GM19025 (cell line): ENCODE measurements around the gene ADGRL3.
"Not testable (repeated sequence)": the region's sequence is repeated elsewhere in the genome, so short reads cannot be mapped to it uniquely, and the experiment has no call there.

Experiments used
- ATAC-seq: cut with Tn5 transposase; IDR thresholded peaks from one replicate; pipeline ENCODE4 v1.9.1; 2021; ENCODE audit warnings: mild to moderate bottlenecking, low read depth, moderate library complexity; ENCODE audit not compliant: unreplicated experiment

ADGRL3 gene

GRCh38 chr4:61336488-61336887 is 136.4 kb downstream of the ADGRL3 start:
- no peak for ATAC-seq

DNA sequence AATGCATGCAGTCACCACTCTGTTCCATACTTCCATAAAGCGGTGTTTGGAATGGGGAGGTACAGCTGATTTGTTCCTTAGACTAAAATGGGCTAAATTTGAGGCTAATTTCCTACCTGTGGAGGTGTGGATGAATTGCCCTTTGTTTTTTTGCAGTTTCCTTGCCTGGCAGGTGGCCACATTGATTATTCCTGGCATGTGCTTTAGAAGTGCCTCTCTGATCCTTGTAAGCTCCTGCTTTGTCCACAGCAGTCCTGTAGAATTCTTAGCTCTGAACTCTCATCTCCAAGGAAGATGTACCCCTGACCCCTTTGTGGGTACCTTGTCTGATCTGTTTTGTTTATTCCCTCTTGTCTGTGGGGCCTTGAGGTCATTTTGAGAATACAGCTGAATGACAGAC is 136.8 kb downstream of the ADGRL3 start:
- ATAC-seq = no peak

DNA sequence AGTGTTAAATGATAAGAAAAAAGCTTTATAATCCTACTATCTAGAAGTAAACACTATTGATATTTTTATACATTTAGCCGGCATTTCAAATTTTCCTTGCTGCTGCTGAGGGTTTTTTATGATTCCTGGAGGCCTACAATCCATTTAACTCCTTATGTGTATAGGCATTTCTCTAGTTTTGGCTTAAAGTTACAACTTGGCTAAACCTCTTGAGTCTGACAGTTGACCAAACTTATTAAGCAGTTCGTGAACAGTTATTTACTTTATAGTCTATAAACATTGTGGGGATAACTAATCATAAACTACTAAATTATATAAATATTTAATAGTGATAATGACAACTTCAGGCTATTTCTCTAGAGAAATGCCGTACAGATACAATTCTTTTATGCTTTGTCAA is 141.9 kb downstream of the ADGRL3 start:
- ATAC-seq = no peak

GRCh38 chr4:61350932-61351331 is 150.8 kb downstream of the ADGRL3 start:
- no peak for ATAC-seq

- ATAC-seq = no peak
Measured at GRCh38 chr4:61356696-61357095, 156.6 kb downstream of the ADGRL3 start.

DNA sequence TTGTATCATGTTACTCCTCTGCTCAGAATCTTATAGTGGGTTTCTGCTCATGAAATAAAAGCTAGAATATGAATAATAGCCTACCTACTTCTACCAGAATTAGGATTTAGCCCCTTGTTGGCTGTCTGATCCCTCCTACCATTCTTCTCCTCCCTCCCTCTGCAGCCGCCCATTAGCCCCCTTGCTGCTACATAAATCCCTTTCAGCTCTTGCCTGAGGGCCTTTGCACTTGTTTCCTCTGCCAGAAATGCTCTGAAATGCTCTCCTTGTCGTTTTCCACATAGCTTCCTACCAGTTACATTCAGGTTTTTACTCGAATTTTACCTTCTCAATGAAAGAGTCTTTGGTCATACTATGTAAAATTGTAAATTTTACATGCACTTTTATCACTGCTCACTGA is 159.2 kb downstream of the ADGRL3 start:
- no peak for ATAC-seq

GRCh38 chr4:61372817-61373216 is 172.7 kb downstream of the ADGRL3 start:
- not testable (repeated sequence) for ATAC-seq

GRCh38 chr4:61373901-61374440 is 173.8 kb downstream of the ADGRL3 start:
- no peak for ATAC-seq

- ATAC-seq = no peak
Measured at GRCh38 chr4:61374447-61374891, 174.3 kb downstream of the ADGRL3 start.

DNA sequence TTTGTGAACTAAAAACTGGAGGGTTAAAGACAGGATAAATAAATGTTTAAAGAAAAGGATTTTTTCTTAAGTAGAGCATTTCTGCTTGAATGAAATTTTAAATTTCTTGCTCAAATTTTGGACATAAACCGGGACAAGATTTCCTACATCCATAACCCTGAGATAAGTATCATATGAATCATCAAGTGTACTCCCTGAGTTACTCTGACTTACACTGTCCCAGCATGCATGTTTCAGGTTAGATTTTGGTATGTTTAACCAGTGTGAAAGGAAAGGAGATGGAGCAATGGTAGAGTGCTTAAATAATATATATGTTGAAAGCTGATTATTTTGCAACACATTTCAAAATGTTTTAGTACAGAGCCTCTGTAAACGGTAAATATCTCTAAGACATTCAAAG is 175.2 kb downstream of the ADGRL3 start:
- no peak for ATAC-seq

GRCh38 chr4:61376301-61376700 is 176.2 kb downstream of the ADGRL3 start:
- ATAC-seq = no peak

DNA sequence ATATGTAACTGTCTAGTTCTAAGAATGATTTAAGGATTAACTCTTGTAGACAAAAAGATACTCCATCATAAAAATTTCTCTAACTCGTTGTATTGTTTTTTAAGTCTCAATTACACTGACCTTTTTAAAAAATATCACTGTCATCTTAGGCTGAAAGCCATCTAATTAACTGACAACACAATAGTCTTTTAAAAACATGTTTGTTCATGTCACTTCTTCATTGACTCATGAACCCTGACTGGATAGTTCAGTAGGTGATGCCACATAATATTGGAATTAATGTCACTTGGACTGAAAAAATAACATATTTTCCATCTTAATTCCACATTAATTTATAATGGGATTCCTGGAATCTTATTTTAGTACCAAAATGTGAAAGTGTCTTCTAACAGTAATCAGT is 179.3 kb downstream of the ADGRL3 start:
- no peak for ATAC-seq

GRCh38 chr4:61380865-61381264 is 180.7 kb downstream of the ADGRL3 start:
- no peak for ATAC-seq

DNA sequence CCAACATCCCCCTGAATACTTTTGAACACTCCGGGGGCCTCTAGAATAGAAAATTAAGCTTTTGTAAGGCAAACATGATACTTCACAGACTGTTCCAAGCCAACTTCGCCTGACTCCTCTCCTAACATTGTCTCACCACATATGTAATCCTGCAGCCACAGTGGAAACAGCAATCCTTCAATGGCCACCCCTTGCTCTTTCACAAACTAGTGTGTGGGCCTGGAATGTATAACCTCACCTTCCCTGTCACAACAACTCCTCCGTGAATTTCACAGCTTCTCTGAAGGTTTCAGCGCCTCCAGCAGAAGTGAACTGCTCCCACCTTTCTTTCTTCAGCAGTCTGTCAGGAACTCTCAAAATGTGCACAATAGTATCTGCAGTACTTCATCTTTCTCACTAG is 185.1 kb downstream of the ADGRL3 start:
- ATAC-seq = no peak

- not testable (repeated sequence) for ATAC-seq
Measured at GRCh38 chr4:61387372-61387771, 187.2 kb downstream of the ADGRL3 start.

GRCh38 chr4:61389640-61390039 is 189.5 kb downstream of the ADGRL3 start:
- no peak for ATAC-seq

DNA sequence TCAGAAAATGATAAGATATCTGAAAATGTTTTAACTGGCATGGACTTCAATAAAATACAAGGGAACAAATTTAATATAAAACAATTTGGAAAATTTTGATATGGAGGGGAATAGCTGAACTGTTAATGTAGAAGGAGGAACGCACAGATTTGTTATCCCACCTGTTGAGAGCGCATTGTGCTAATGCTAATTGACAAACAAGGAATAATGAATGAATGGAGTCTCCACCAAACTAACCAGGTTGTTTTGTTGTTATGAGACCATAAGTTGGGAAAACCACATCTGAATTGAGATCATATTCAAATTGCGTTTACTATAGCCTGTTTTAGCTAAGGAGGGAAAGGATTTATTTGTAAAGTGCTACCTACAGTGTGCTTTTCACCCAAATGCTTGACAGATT is 195.6 kb downstream of the ADGRL3 start:
- no peak for ATAC-seq

DNA sequence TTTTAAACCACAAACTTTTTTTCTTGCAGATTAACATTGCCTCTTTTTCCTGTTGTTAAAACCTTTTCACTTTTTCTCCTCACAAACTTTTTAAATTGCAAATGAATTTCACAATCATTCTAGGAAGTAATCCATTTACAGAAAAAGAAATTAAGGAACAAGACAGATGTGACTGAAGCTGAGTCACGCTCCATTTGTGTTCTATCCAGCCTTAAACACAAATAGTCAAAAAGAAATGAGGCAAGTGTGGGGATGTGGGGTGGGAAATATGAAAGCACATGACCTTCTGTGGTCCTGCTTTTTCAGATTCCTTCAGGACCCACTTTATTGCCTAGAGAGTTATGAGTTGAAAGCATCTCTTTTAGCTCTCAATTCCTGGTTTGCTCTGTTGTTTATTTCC is 197.0 kb downstream of the ADGRL3 start:
- ATAC-seq = no peak

DNA sequence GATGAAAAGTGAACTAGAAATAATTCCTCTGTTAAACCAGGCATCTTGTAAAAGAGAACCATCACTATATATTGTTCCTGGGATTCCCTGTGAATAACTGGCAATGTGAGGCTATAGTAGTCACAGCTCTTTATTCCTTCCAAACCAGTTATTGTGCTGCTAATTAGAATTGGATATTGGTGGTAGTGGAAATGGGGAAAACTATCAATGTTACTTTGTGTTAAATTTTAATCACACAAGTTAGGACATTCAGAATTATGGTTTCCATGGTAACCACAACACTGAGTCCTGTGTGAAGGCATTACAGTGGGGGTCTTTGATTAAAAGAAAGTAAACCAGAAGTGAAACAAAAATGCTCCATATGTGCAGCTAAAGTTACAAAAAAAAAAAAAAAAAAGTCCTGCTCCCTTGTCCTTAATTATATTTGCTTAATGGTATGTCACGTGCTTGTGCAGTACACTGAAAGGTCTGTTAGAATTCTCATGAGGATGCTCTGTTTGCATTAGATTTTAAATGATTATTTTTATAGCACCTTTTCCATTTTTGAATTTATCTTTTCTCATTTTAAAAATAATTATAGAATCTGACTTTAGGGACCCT is 200.4 kb downstream of the ADGRL3 start:
- no peak for ATAC-seq

GRCh38 chr4:61401771-61402170 is 201.6 kb downstream of the ADGRL3 start:
- no peak for ATAC-seq

- no peak for ATAC-seq
Measured at GRCh38 chr4:61405307-61405706, 205.2 kb downstream of the ADGRL3 start.

DNA sequence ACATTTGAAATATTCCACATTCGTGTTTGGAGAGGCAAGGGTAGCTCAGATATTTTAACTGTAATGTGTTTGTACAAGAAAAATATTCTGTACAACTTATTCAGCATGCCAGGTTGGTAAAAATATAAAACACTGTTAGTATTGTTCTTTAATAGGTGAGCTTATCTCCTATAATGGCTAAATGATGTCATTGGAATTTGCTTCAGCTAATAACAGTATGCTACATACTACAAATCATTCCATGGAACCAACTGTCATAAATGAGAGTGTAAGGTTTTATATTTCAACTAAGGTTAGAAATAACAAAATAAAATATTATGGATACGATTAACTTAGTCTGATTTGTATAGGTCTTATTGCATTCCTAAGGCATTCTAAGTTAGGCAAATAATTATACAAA is 206.6 kb downstream of the ADGRL3 start:
- no peak for ATAC-seq
